Body of pancreas (tissue), 4 donors: ENCODE results near the gene EPS8. TPM values are rescaled to one million over a fixed set of nuclear protein-coding genes. Genes with fewer than 3 reads are reported as not detected.

ENCODE experiments used
- ATAC-seq: fragments of 150-250 bp; one replicate; pipeline ENCODE4 v1.9.1; 2016
- DNase-seq, 4 donors: peaks; one replicate each; pipeline ENCODE4 v3.0.0-alpha.2; 2019
- H3K27ac ChIP-seq, 4 donors: fragments of 200-600 bp; sonication (generic); 1 replicate in 3 of 4; 2 replicates in 1 of 4; pipeline versions ENCODE4 v1.5.1 to v1.6.1; 2016 to 2019; ENCODE audit warnings: mild to moderate bottlenecking in 1 of 4, mixed read lengths in 1 of 4, moderate library complexity in 1 of 4
- H3K27me3 ChIP-seq, 2 donors: fragments of 200-600 bp; sonication (generic); one replicate each; pipeline ENCODE4 v1.6.0; 2016; ENCODE audit warnings: mild to moderate bottlenecking in 1 of 2
- H3K36me3 ChIP-seq, 2 donors: fragments of 200-600 bp; sonication (generic); replicated peaks in 1 of 2; 2 replicates each; pipeline ENCODE4 v1.5.1; 2016; ENCODE audit warnings: low read depth in 2 of 2; ENCODE audit not compliant: insufficient read depth in 1 of 2
- H3K4me1 ChIP-seq: fragments of 200-600 bp; sonication (generic); one replicate; pipeline ENCODE4 v1.6.0; 2016
- H3K4me3 ChIP-seq, 2 donors: fragments of 200-600 bp; sonication (generic); 1 replicate in 1 of 2; 2 replicates in 1 of 2; pipeline ENCODE4 v1.5.1; 2016 to 2019
- H3K9me3 ChIP-seq, 3 donors: fragments of 200-600 bp; sonication (generic); 1 replicate in 2 of 3; 2 replicates in 1 of 3; pipeline ENCODE4 v1.5.1; 2016
- CTCF ChIP-seq, 7 experiments: fragments of 450-650 bp in 4 of 7; fragments of 200-600 bp in 3 of 7; sonication (generic) in 3 of 7; IDR thresholded peaks; one replicate each; pipeline ENCODE4 v1.5.1; 2016 to 2019; ENCODE audit warnings: antibody characterized with exemption in 7 of 7
- POLR2A ChIP-seq, 3 donors: fragments of 450-650 bp; IDR thresholded peaks; one replicate each; pipeline ENCODE4 v1.6.1; 2016; ENCODE audit warnings: antibody characterized with exemption in 3 of 3, mild to moderate bottlenecking in 2 of 3
- WGBS, 2 donors: methylation state at CpG; one replicate each; pipeline ENCODE4 v1.1.5; 2017; 5-methylcytosine and 5-hydroxymethylcytosine counted together
- intact Hi-C: fragments of 100-400 bp; cut with DNase I; formaldehyde crosslinking; loops from one replicate; pipeline ENCODE4 v1.15.1; 2023
- total RNA-seq, 2 donors: library from RNA; depleted of rRNA; stranded (reverse); fragments of >200 nt; gene quantifications; one replicate each; pipeline ENCODE4 v1.1.0, GENCODE V29; 2016

Gene EPS8
- total RNA-seq, 2 donors from 2014 or later = 31.6 to 41.2 TPM

DNA sequence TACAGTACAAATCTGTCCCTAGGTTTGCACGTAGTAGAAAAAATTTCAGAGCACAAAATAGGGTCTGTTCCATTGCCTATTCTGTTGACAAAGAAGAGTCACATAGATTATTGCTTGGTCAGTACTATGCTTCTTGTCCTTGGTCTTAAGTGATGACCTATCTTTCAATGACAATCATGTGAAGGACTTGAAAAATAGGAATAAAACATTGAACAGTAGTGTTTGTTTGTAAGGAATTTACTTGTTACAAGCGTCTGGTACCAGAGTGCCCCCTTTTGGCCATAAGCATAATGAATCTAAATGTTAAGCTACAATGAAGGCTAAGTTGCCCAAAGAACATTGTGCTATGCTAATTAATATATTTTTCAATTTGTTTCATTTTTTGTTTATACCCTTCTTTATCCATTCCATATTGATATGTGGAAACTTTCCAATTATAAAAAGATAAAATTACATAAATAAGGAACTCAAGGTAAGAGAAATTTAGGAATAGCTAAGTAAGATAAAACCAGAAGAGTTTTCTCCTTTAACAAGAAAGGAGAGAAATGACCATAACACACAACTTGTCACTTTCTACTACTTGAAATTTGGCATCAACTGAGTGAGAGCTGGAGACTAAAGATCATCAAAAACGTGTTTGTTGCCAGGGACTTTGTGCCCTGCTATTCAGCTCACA lies 204.7 kb downstream of the EPS8 start:
- no peaks in the 10 kb centered on the region for H3K4me1 ChIP-seq
- H3K4me3 ChIP-seq = no peak overlapping the region
- no peak overlapping the region for H3K27ac ChIP-seq
- no peaks in the 10 kb centered on the region for H3K36me3 ChIP-seq
- WGBS, 2 donors = 25% methylated on average over 3 of the region's 3 CpGs
- no peak for TF ChIP-seq POLR2A (IDR thresholded peaks at IDR 0.05)
- peak; percentile 19 to 60 (median 51) for TF ChIP-seq CTCF (IDR thresholded peaks at IDR 0.05)
- DNase-seq = peak in 3 of 4 donors; percentile 30 to 45 (median 32)
- no peaks in the 10 kb centered on the region for H3K27me3 ChIP-seq
- intact Hi-C loops = no loop called here
- H3K9me3 ChIP-seq = no peaks in the 10 kb centered on the region
- ATAC-seq = peak; percentile 48

DNA sequence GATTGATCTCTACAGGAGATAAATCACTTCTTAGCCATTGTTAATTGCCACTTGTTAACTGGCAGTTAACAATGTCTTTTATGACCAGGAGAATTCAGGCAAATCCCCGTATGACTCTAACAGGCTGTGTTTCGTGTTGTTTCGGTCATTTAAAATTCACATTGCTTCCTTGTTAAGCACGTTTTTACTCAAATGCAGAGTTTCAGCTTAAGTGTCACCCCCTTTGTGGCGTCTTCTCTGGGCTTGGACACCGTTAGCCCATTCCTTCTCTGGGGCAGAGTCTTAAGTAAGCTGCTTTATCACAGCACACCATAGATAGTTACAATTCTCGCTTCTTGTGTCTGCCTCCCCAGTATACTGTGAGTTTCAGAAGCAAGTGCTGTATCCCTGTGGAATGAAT lies 205.4 kb downstream of the EPS8 start:
- WGBS, 2 donors = 55 to 61% methylated on average over 7 of the region's 7 CpGs
- DNase-seq (no peak), ATAC-seq (no peak)
- H3K4me3 ChIP-seq = no peak overlapping the region
- no peaks in the 10 kb centered on the region for H3K27me3 ChIP-seq
- intact Hi-C loops = no loop called here
- no peak overlapping the region for H3K27ac ChIP-seq
- H3K4me1 ChIP-seq = no peaks in the 10 kb centered on the region
- no peaks in the 10 kb centered on the region for H3K36me3 ChIP-seq
- no peaks in the 10 kb centered on the region for H3K9me3 ChIP-seq
- no peak for TF ChIP-seq POLR2A (IDR thresholded peaks at IDR 0.05)

DNA sequence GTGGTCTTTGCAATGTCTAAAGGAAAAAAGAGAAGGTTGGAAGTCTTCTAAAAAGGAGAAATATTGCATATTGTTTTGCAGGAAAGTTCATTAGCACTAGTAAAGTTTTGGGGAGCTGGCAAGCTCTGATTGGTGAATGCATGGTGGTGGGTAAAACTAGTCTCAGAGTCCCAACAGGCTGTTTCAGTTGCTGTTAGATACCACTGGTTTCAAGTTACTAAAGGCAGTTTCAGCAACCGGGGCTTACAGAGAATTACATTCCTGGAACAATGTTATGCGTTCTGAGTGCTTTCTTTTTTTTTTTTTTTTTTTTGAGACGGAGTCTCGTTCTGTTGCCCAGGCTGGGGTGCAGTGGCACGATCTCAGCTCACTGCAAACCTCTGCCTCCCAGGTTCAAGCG lies 208.2 kb downstream of the EPS8 start:
- 69 to 74% methylated on average over 6 of the region's 6 CpGs for WGBS, 2 donors
- H3K4me3 ChIP-seq = no peak overlapping the region

GRCh38 chr12:15580431-15580830 lies 208.8 kb downstream of the EPS8 start:
- intact Hi-C loops = no loop called here
- ATAC-seq (no peak), DNase-seq (no peak)
- no peaks in the 10 kb centered on the region for H3K4me1 ChIP-seq
- no peak for TF ChIP-seq CTCF (IDR thresholded peaks at IDR 0.05)
- TF ChIP-seq POLR2A (IDR thresholded peaks at IDR 0.05) = no peak
- no peaks in the 10 kb centered on the region for H3K9me3 ChIP-seq
- H3K4me3 ChIP-seq = no peak overlapping the region
- no peak overlapping the region for H3K27ac ChIP-seq
- WGBS, 2 donors = 32 to 35% methylated on average over 1 of the region's 1 CpG
- no peaks in the 10 kb centered on the region for H3K36me3 ChIP-seq
- H3K27me3 ChIP-seq = no peaks in the 10 kb centered on the region

More for the DNA sequence above, 208.2 kb downstream of the EPS8 start:
- no peaks in the 10 kb centered on the region for H3K36me3 ChIP-seq
- no peaks in the 10 kb centered on the region for H3K27me3 ChIP-seq
- ATAC-seq (no peak), DNase-seq (no peak)
- TF ChIP-seq POLR2A (IDR thresholded peaks at IDR 0.05) (no peak), CTCF (IDR thresholded peaks at IDR 0.05) (no peak)
- H3K27ac ChIP-seq = no peak overlapping the region
- H3K9me3 ChIP-seq = no peaks in the 10 kb centered on the region
- intact Hi-C loops = no loop called here
- H3K4me1 ChIP-seq = no peaks in the 10 kb centered on the region

DNA sequence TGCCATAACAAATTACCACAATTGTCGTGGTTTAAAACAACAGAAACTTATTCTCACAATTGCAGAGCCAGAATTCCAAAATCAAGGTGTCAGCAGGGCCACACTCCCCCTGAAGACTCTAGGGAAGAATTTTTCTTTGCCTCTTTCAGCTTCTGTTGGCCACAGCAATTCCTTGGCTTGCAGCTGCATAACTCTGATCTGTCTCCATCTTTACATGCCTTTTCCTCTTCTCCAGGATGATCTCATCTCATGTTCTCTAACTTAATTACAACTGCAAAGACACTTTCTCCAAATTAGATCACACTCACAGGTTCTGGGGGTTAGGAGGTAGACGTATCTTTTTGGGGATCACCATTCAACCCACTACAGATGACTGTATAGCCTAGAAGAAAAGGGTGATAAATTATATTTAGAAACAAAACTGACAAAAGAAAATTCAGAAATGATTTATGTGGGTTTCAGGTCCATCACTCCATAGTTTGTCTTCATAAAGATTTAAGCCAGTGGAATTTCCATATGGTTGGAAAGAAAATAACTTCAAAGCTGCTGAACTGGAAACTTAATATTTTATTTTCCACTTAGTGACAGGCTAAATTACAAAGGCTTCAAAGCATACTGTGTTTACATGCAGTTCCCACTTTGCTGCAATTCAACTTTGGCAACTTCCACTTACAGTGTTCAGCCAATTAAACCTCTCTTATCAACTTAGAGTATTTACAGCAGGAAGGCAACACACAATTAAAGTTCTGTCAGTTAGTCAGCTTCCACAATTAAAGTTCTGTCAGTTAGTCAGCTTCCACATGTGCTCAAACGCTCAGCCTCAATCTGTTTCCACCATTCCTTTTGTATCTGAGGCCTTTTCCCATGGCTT lies 213.3 kb downstream of the EPS8 start:
- no peak overlapping the region for H3K27ac ChIP-seq
- WGBS, 2 donors = 51 to 52% methylated on average over 3 of the region's 3 CpGs
- no peak for TF ChIP-seq CTCF (IDR thresholded peaks at IDR 0.05)
- no peak for TF ChIP-seq POLR2A (IDR thresholded peaks at IDR 0.05)

More for the DNA sequence above, 213.3 kb downstream of the EPS8 start:
- Histone ChIP-seq H3K27me3 (no peaks in the 10 kb centered on the region), H3K4me1 (no peaks in the 10 kb centered on the region), H3K4me3 (no peak overlapping the region), H3K36me3 (no peaks in the 10 kb centered on the region), H3K9me3 (no peaks in the 10 kb centered on the region)
- intact Hi-C loops = no loop called here
- ATAC-seq (no peak), DNase-seq (no peak)
